Uterus (tissue), 4 donors: ENCODE data around the gene KRTAP4-5. TPM values are rescaled to one million over a fixed set of nuclear protein-coding genes. Genes with fewer than 3 reads are reported as not detected.
"Not testable (repeated sequence)": the region's sequence is repeated elsewhere in the genome, so short reads cannot be mapped to it uniquely, and the experiment has no call there.

Experiments used
- DNase-seq, 2 donors: peaks; one replicate each; pipeline ENCODE4 v3.0.0-alpha.2; 2019 to 2020
- H3K27ac ChIP-seq, 2 donors: fragments of 200-600 bp; sonication (generic); 1 replicate in 1 of 2; 2 replicates in 1 of 2; pipeline ENCODE4 v1.5.1; 2016 to 2018
- H3K27me3 ChIP-seq, 2 donors: fragments of 200-600 bp; sonication (generic); one replicate each; pipeline ENCODE4 v1.5.1; 2018 to 2019; ENCODE audit warnings: control low read depth in 1 of 2
- H3K36me3 ChIP-seq, 2 donors: fragments of 200-600 bp; sonication (generic); one replicate each; pipeline ENCODE4 v1.5.1; 2019; ENCODE audit warnings: control low read depth in 1 of 2
- H3K4me1 ChIP-seq, 2 donors: fragments of 200-600 bp; sonication (generic); one replicate each; pipeline ENCODE4 v1.5.1; 2018 to 2019; ENCODE audit warnings: control low read depth in 1 of 2
- H3K4me3 ChIP-seq, 2 donors: fragments of 200-600 bp; sonication (generic); 1 replicate in 1 of 2; 2 replicates in 1 of 2; pipeline ENCODE4 v1.5.1; 2018 to 2019; ENCODE audit warnings: mild to moderate bottlenecking in 1 of 2
- H3K9me3 ChIP-seq, 2 donors: fragments of 200-600 bp; sonication (generic); one replicate each; pipeline ENCODE4 v1.5.1; 2019; ENCODE audit warnings: control low read depth in 1 of 2
- CTCF ChIP-seq, 4 experiments: fragments of 200-600 bp in 2 of 4; fragments of 450-650 bp in 2 of 4; sonication (generic) in 2 of 4; IDR thresholded peaks; one replicate each; pipeline ENCODE4 v1.5.1; 2016 to 2019; ENCODE audit warnings: antibody characterized with exemption in 4 of 4, mild to moderate bottlenecking in 2 of 4, moderate library complexity in 1 of 4
- POLR2A ChIP-seq, 2 donors: fragments of 450-650 bp; IDR thresholded peaks; one replicate each; pipeline ENCODE4 v1.6.1; 2016; ENCODE audit warnings: antibody characterized with exemption in 2 of 2, mild to moderate bottlenecking in 1 of 2, moderate library complexity in 1 of 2
- intact Hi-C: fragments of 100-400 bp; cut with DNase I; formaldehyde crosslinking; loops from one replicate; pipeline ENCODE4 v1.15.1; 2023; ENCODE audit warnings: low total_unique reads
- total RNA-seq, 4 donors: library from RNA; depleted of rRNA in 3 of 4; stranded (reverse); fragments of >200 nt in 3 of 4; gene quantifications; one replicate each; pipeline versions ENCODE4 v1.1.0 to v1.2.4, GENCODE V29; 2014 to 2023
- donor health status: DM: yes; HTN: yes; CAD: no.

Gene KRTAP4-5
- total RNA-seq, 4 donors from 2014 or later = not detected

DNA sequence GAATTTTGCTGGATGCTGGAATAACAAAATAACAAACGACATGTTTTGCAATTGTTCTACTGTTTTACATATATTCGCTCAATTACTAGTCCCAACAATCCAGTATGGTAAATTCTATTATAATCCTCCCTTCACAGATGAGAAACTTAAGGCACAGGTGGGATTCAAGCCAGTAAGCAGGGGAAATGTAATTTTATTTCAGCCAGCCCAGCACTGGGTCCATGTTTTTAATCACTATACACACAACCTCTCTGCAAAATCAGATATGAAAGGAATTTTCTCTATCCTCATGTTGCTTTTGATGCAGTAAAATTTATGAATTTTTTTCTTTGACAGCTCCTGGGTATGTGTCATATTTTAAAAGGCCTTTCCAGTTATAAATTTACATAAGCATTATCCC is 4.4 kb downstream of the KRTAP4-5 start:
- H3K4me3 ChIP-seq = no peak overlapping the region
- intact Hi-C loops = no loop called here
- TF ChIP-seq CTCF (IDR thresholded peaks at IDR 0.05) (no peak), POLR2A (IDR thresholded peaks at IDR 0.05) (no peak)
- H3K27me3 ChIP-seq = no peaks in the 10 kb centered on the region
- H3K27ac ChIP-seq = no peak overlapping the region
- no peaks in the 10 kb centered on the region for H3K9me3 ChIP-seq
- no peaks in the 10 kb centered on the region for H3K4me1 ChIP-seq
- DNase-seq = no peak
- no peaks in the 10 kb centered on the region for H3K36me3 ChIP-seq

GRCh38 chr17:41144846-41145245 is 4.8 kb downstream of the KRTAP4-5 start:
- no peaks in the 10 kb centered on the region for H3K27me3 ChIP-seq
- H3K4me1 ChIP-seq = no peaks in the 10 kb centered on the region
- intact Hi-C loops = no loop called here
- H3K9me3 ChIP-seq = no peaks in the 10 kb centered on the region
- no peaks in the 10 kb centered on the region for H3K36me3 ChIP-seq
- TF ChIP-seq POLR2A (IDR thresholded peaks at IDR 0.05) (no peak), CTCF (IDR thresholded peaks at IDR 0.05) (no peak)
- no peak for DNase-seq
- H3K27ac ChIP-seq = no peak overlapping the region
- H3K4me3 ChIP-seq = no peak overlapping the region

DNA sequence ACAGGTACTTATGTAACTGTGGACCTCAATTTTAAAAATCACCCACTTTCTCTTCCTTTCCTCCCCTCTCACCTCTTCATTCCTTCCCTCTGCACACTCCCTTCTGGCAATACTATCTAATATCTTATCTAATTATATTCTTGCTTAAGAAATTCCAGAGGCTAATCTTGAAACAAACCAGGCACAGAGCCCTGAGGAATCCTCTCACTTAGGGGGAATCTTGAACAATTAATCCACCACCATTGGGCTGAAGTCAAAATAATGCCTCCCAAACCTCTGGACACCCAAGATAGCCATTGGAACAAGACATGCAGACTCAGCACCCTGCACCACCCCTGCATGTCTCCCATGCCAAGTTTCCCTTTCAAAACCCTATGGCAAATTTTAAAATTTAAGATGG is 8.3 kb downstream of the KRTAP4-5 start:
- no peaks in the 10 kb centered on the region for H3K36me3 ChIP-seq
- H3K27ac ChIP-seq = no peak overlapping the region
- TF ChIP-seq POLR2A (IDR thresholded peaks at IDR 0.05) = no peak
- no peak for TF ChIP-seq CTCF (IDR thresholded peaks at IDR 0.05)
- intact Hi-C loops = no loop called here
- no peak overlapping the region for H3K4me3 ChIP-seq
- no peaks in the 10 kb centered on the region for H3K4me1 ChIP-seq
- DNase-seq = no peak
- H3K27me3 ChIP-seq = no peaks in the 10 kb centered on the region
- no peaks in the 10 kb centered on the region for H3K9me3 ChIP-seq

DNA sequence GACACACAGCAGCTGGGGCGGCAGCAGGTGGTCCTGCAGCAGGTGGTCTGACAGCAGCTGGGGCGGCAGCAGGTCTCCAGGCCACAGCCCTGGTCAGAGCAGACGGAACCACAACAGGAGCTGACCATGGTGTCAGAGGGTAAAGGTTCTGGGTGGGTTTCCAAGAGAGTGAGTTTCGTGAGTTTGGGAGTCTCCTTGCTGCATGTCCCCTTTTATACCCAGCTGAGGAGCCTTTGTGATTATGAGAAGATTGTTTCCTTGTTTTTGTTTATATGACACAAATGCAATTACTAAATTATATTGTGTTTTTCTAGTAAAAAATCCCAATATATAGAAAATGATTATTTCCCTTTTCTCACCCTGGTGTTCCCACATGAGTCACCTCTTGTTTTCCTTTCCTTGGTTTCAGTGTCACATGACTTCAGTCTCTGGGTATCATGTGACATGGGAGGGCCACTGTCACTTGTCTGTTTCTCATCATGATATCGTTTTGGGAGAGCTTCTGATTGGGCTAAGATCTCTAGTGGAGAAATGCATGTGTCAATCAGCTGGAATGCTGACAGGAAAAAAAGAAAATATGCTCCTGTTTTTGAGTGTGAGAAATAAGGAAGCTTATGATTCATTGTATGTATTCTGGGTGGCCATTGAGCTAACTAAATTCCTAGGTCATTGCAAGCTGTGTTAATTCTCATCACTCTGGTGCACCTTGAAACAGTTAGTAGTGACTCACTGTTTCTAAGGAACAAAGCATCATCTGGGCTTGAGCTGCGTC is 9.1 kb downstream of the KRTAP4-5 start, which contains the start of gene KRTAP4-6:
TSS of gene KRTAP4-6 (minus strand) at position 185 of the 772 bp plus-strand sequence. CDS start at position 128, 57 bp downstream.
- no peak within 1 kb of the TSS for H3K27ac ChIP-seq
- H3K27me3 ChIP-seq = no peaks in the 10 kb centered on the region
- TF ChIP-seq POLR2A (IDR thresholded peaks at IDR 0.05) (no peak), CTCF (IDR thresholded peaks at IDR 0.05) (no peak)
- no peaks in the 10 kb centered on the region for H3K36me3 ChIP-seq
- intact Hi-C loops = no loop called here
- H3K4me3 ChIP-seq = no peak within 1 kb of the TSS
- no peaks in the 10 kb centered on the region for H3K4me1 ChIP-seq
- no peaks in the 10 kb centered on the region for H3K9me3 ChIP-seq
- DNase-seq = no peak

DNA sequence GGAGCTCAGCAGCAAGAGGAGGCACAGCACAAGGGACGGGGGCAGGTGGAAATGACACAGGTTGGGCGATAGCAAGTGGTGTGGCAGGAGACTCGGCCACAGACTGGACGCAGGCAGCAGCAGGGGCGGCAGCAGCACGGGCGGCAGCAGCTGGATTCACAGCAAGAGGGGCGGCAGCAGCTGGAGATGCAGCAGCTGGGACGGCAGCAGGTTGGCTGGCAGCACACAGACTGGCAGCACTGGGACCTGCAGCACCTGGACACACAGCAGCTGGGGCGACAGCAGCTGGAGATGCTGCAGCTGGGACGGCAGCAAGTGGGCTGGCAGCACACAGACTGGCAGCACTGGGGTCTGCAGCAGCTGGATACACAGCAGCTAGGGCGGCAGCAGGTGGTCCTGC is 9.8 kb downstream of the KRTAP4-5 start:
- intact Hi-C loops, H3K4me1 ChIP-seq, H3K27me3 ChIP-seq, H3K4me3 ChIP-seq, H3K36me3 ChIP-seq, H3K9me3 ChIP-seq, H3K27ac ChIP-seq, DNase-seq: not testable (repeated sequence)
